Activated effector memory CD4-positive, alpha-beta T cell treated with Interleukin-2 at 50 U/mL for 16 hours (primary cell): ENCODE measurements around the gene PIEZO2.
"Not testable (repeated sequence)": the region's sequence is repeated elsewhere in the genome, so short reads cannot be mapped to it uniquely, and the experiment has no call there.

Source experiments
- DNase-seq: peaks from one replicate; pipeline ENCODE4 v3.0.0-alpha.2; 2020

Gene PIEZO2

GRCh38 chr18:10660179-10660884 is 489.0 kb downstream of the PIEZO2 start:
- DNase-seq, result no peak

- no peak for DNase-seq
Measured at GRCh38 chr18:10659594-10659993, 489.8 kb downstream of the PIEZO2 start.

- DNase-seq, result no peak
Measured at GRCh38 chr18:10659000-10659399, 490.4 kb downstream of the PIEZO2 start.

- DNase-seq, result not testable (repeated sequence)
Measured at GRCh38 chr18:10644003-10644402, 505.4 kb downstream of the PIEZO2 start.

GRCh38 chr18:10642915-10643524 is 506.3 kb downstream of the PIEZO2 start:
- DNase-seq, result not testable (repeated sequence)

- DNase-seq, result not testable (repeated sequence)
Measured at GRCh38 chr18:10638539-10638885, 510.9 kb downstream of the PIEZO2 start.

GRCh38 chr18:10637858-10638538 is 511.4 kb downstream of the PIEZO2 start:
- not testable (repeated sequence) for DNase-seq

GRCh38 chr18:10629076-10629475 is 520.3 kb downstream of the PIEZO2 start:
- DNase-seq, result not testable (repeated sequence)

GRCh38 chr18:10626606-10627213 is 522.7 kb downstream of the PIEZO2 start:
- not testable (repeated sequence) for DNase-seq

GRCh38 chr18:10623606-10624005 is 525.8 kb downstream of the PIEZO2 start:
- not testable (repeated sequence) for DNase-seq

GRCh38 chr18:10622982-10623381 is 526.4 kb downstream of the PIEZO2 start:
- not testable (repeated sequence) for DNase-seq

GRCh38 chr18:10620670-10621329 is 528.6 kb downstream of the PIEZO2 start:
- not testable (repeated sequence) for DNase-seq
